ENCODE measurements around the gene TANGO2.
A peak's percentile ranks its signal among the peaks of the same experiment; 100 is the strongest.

TANGO2 gene

DNA sequence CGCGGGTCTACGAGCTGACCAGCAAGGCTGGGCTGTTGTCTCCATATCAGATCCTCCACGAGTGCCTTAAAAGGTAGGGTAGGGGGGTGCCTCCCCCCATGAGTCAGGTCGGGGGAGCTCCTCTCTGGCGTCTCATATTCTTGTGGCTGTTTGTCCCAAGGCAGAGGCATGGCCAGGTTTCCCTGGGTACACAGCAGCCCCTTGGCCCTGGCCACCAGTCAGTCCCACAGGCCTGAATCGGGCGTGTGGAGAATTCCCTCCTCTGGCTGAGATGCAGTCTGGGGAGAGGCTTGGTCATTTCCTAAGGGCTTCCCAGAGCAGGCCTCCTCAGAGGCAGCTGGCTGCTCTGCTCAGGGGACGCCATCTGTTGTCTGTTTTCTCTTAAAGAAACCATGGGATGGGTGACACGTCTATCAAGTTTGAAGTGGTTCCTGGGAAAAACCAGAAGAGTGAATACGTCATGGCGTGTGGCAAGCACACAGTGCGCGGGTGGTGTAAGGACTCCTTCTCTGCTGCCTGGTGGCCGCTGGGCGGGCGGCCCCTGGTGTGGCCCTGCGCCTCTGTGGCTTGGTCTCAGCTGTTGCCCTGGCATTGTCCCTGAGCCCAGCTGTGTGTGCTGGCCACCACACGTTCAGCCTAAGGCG lies 85.4 kb downstream of the TANGO2 start:
- H3K27me3 ChIP-seq (replicated peaks; ENCODE audit: control insufficient read depth, insufficient read depth, low read length), result no peaks in the 10 kb centered on the region
- no peak for DNase-seq (ENCODE audit: low read depth)
- no peaks in the 10 kb centered on the region for H3K9me3 ChIP-seq (ENCODE audit: control insufficient read depth, low read length)
- peaks cover 89% of the 10 kb centered on the region for H3K36me3 ChIP-seq (ENCODE audit: control insufficient read depth, insufficient read depth, low read length, severe bottlenecking)
- H3K4me3 ChIP-seq (ENCODE audit: low read length), result no peak overlapping the region
- no peaks in the 10 kb centered on the region for H3K4me1 ChIP-seq (ENCODE audit: control insufficient read depth, insufficient read depth, low read length)
- H3K9ac ChIP-seq (ENCODE audit: low read length), result no peak overlapping the region

DNA sequence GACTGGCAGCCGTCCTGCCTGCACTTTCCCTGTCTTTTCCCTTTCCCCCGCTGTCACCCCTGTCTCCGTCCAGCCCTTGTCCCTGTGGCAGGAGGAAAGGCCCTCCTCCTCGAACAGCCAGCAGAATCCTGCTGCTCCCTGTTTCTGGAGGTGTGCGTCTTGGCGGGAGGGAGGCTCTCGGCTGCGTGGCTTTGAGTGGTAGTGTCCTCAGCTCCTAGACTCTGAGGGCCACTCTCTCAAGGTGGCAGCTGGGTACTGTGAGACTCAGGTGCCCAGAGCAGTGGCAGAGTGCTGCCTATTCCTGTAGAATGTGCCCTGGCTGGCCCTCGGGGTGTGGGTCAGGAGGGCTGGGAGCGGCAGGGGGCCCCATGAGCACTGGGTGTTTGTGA lies 85.9 kb downstream of the TANGO2 start:
- H3K9ac ChIP-seq (ENCODE audit: low read length), result no peak overlapping the region
- no peaks in the 10 kb centered on the region for H3K27me3 ChIP-seq (replicated peaks; ENCODE audit: control insufficient read depth, insufficient read depth, low read length)
- H3K36me3 ChIP-seq (ENCODE audit: control insufficient read depth, insufficient read depth, low read length, severe bottlenecking), result peaks cover 87% of the 10 kb centered on the region
- no peaks in the 10 kb centered on the region for H3K9me3 ChIP-seq (ENCODE audit: control insufficient read depth, low read length)
- H3K4me3 ChIP-seq (ENCODE audit: low read length), result no peak overlapping the region
- peaks cover 2% of the 10 kb centered on the region for H3K4me1 ChIP-seq (ENCODE audit: control insufficient read depth, insufficient read depth, low read length)
- DNase-seq (ENCODE audit: low read depth), result no peak

DNA sequence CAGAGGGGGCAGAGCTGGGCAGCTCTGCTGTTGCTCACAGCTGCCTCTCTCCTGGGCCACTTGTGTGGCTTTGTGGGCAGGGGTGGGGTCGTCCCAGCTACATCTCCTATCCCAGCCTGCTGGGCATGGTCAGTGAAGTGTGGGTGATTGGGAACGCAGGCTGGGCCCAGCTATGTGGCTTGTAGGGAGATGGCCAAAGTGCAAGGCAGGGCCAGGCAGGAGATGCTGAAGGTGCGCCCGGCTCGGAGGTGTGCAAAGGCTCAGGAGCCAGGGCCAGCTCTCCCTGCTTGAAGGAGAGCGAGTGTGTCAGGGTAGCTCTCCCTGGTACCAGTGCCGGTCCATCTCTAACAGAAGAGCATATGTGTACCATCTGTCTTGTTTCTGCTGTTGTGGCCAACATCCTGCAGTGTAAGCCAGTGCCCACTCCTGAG lies 86.6 kb downstream of the TANGO2 start:
- Histone ChIP-seq H3K4me3 (ENCODE audit: low read length) (no peak overlapping the region), H3K27me3 (replicated peaks; ENCODE audit: control insufficient read depth, insufficient read depth, low read length) (no peaks in the 10 kb centered on the region), H3K9me3 (ENCODE audit: control insufficient read depth, low read length) (no peaks in the 10 kb centered on the region), H3K36me3 (ENCODE audit: control insufficient read depth, insufficient read depth, low read length, severe bottlenecking) (peaks cover 87% of the 10 kb centered on the region), H3K9ac (ENCODE audit: low read length) (no peak overlapping the region), H3K4me1 (ENCODE audit: control insufficient read depth, insufficient read depth, low read length) (peaks cover 8% of the 10 kb centered on the region)
- no peak for DNase-seq (ENCODE audit: low read depth)

- H3K36me3 ChIP-seq (ENCODE audit: control insufficient read depth, insufficient read depth, low read length, severe bottlenecking), result peaks cover 88% of the 10 kb centered on the region
- no peak for DNase-seq (ENCODE audit: low read depth)
Measured at GRCh38 chr22:20107951-20108756, 87.2 kb downstream of the TANGO2 start.

DNA sequence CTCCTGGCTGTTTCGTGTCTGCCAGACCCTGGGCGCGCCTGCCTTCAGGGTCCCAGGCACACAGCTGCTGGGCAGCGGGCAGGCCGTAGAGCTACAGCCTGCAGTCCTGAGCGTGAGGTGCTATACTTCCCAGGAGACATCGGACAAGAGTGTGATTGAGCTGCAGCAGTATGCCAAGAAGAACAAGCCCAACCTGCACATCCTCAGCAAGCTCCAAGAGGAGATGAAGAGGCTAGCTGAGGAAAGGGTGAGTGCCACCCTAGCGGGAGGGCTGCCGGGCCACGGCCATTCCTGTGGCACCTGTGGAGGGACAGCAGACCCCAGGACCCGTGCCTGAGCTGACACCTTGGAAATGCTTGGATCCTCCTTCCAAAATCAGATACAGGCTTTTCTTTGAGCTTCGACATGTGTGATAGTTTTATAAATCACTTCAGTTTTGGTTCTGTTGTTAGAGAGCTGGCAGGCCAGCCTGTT lies 87.9 kb downstream of the TANGO2 start:
- peaks cover 92% of the 10 kb centered on the region for H3K36me3 ChIP-seq (ENCODE audit: control insufficient read depth, insufficient read depth, low read length, severe bottlenecking)
- no peak overlapping the region for H3K9ac ChIP-seq (ENCODE audit: low read length)
- no peaks in the 10 kb centered on the region for H3K9me3 ChIP-seq (ENCODE audit: control insufficient read depth, low read length)
- H3K4me1 ChIP-seq (ENCODE audit: control insufficient read depth, insufficient read depth, low read length), result peaks cover 8% of the 10 kb centered on the region
- no peak overlapping the region for H3K4me3 ChIP-seq (ENCODE audit: low read length)
- H3K27me3 ChIP-seq (replicated peaks; ENCODE audit: control insufficient read depth, insufficient read depth, low read length), result no peaks in the 10 kb centered on the region
- DNase-seq (ENCODE audit: low read depth), result no peak

More at GRCh38 chr22:20107951-20108756, 87.2 kb downstream of the TANGO2 start:
- H3K4me3 ChIP-seq (ENCODE audit: low read length), result no peak overlapping the region
- no peaks in the 10 kb centered on the region for H3K27me3 ChIP-seq (replicated peaks; ENCODE audit: control insufficient read depth, insufficient read depth, low read length)
- no peaks in the 10 kb centered on the region for H3K9me3 ChIP-seq (ENCODE audit: control insufficient read depth, low read length)
- peaks cover 8% of the 10 kb centered on the region for H3K4me1 ChIP-seq (ENCODE audit: control insufficient read depth, insufficient read depth, low read length)
- no peak overlapping the region for H3K9ac ChIP-seq (ENCODE audit: low read length)

- Histone ChIP-seq H3K9me3 (ENCODE audit: control insufficient read depth, low read length) (no peaks in the 10 kb centered on the region), H3K9ac (ENCODE audit: low read length) (no peak overlapping the region), H3K27me3 (replicated peaks; ENCODE audit: control insufficient read depth, insufficient read depth, low read length) (no peaks in the 10 kb centered on the region), H3K4me3 (ENCODE audit: low read length) (no peak overlapping the region), H3K36me3 (ENCODE audit: control insufficient read depth, insufficient read depth, low read length, severe bottlenecking) (peaks cover 96% of the 10 kb centered on the region), H3K4me1 (ENCODE audit: control insufficient read depth, insufficient read depth, low read length) (peaks cover 8% of the 10 kb centered on the region)
- DNase-seq (ENCODE audit: low read depth), result no peak
Measured at GRCh38 chr22:20109411-20110358, 88.8 kb downstream of the TANGO2 start.

DNA sequence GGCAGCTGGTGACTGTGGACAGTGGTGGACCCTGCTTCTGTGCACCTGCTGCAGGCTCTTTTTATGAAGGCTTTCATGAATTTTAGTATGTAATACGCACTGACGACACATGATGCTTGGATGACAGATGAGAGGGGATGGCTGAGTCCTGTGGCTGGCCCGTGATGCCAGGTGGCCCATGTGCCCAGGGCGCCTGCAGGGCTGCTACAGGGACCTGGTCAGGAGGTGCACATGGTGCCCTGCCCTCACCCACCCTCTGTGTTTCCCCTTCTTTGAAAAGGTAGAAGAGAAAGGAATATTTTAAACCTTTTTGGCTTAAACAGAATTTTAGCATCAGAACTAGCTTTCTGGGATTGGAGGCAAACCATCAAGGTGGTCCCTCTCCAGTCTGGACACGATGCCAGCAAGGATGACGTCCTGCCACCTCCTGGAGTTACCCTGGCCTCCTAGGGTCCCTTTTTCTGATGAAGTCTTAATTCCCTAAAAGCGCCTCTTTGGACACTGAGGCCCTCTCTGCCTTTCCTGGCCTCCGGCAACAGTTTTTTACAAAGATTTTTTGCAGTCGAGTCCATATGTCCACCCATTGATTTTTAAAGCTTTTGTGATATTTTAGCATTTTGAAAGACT lies 89.6 kb downstream of the TANGO2 start:
- Histone ChIP-seq H3K36me3 (ENCODE audit: control insufficient read depth, insufficient read depth, low read length, severe bottlenecking) (peaks cover 92% of the 10 kb centered on the region), H3K4me3 (ENCODE audit: low read length) (no peak overlapping the region), H3K4me1 (ENCODE audit: control insufficient read depth, insufficient read depth, low read length) (peaks cover 14% of the 10 kb centered on the region), H3K9me3 (ENCODE audit: control insufficient read depth, low read length) (no peaks in the 10 kb centered on the region), H3K9ac (ENCODE audit: low read length) (no peak overlapping the region), H3K27me3 (replicated peaks; ENCODE audit: control insufficient read depth, insufficient read depth, low read length) (no peaks in the 10 kb centered on the region)
- no peak for DNase-seq (ENCODE audit: low read depth)

DNA sequence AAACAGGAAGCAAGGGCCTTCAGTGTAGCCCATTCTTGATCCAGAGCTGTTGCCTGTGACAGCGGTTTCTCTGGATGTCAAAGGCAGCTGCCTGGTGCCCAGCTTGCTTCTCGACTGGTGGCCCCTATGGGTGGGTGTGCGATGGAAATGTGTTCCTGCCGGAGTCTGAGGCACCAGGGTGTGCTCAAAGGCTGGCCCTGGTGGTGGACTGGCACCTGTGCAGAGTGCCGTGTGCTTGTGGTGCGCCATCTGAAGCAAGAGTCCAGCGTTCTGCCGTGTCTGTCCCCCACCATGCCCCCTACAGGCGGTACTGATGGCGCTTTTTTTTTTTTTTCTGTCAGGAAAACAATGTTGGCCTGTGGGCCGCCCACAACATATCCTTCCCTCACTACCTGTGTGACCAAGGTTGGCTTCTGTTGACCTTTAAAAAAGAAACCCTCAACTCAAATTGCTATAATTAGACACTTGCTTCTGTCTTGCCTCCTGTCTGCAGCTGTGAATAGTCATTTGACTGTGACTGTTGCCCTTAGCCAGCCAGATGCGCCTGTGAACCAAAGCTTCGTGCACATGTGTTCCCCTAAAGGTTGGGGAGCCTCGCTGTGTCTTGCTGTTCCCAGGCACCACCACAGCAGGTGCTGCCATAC lies 90.3 kb downstream of the TANGO2 start:
- H3K4me1 ChIP-seq (ENCODE audit: control insufficient read depth, insufficient read depth, low read length), result peaks cover 21% of the 10 kb centered on the region
- peaks cover 85% of the 10 kb centered on the region for H3K36me3 ChIP-seq (ENCODE audit: control insufficient read depth, insufficient read depth, low read length, severe bottlenecking)
- peak; percentile 17 for DNase-seq (ENCODE audit: low read depth)
- H3K9me3 ChIP-seq (ENCODE audit: control insufficient read depth, low read length), result no peaks in the 10 kb centered on the region
- H3K9ac ChIP-seq (ENCODE audit: low read length), result no peak overlapping the region
- H3K27me3 ChIP-seq (replicated peaks; ENCODE audit: control insufficient read depth, insufficient read depth, low read length), result no peaks in the 10 kb centered on the region
- no peak overlapping the region for H3K4me3 ChIP-seq (ENCODE audit: low read length)

GRCh38 chr22:20111689-20112622 lies 91.0 kb downstream of the TANGO2 start:
- Histone ChIP-seq H3K27me3 (replicated peaks; ENCODE audit: control insufficient read depth, insufficient read depth, low read length) (no peaks in the 10 kb centered on the region), H3K9ac (ENCODE audit: low read length) (peak overlapping the region; percentile 41), H3K9me3 (ENCODE audit: control insufficient read depth, low read length) (no peaks in the 10 kb centered on the region), H3K4me3 (ENCODE audit: low read length) (no peak overlapping the region), H3K4me1 (ENCODE audit: control insufficient read depth, insufficient read depth, low read length) (peaks cover 22% of the 10 kb centered on the region), H3K36me3 (ENCODE audit: control insufficient read depth, insufficient read depth, low read length, severe bottlenecking) (peaks cover 77% of the 10 kb centered on the region)
- DNase-seq (ENCODE audit: low read depth), result no peak

All from adipocyte (in vitro differentiated cells).